H54 (cell line): ENCODE measurements around the gene KSR2.

Experiments used
- DNase-seq: peaks from one replicate; pipeline ENCODE4 v3.0.0; 2011; ENCODE audit warnings: low spot score, mixed read lengths; ENCODE audit not compliant: insufficient read length
- FAIRE-seq: peaks from 3 replicates; lab custom pipeline; 2011; peaks lifted over from hg19 to GRCh38; lab: Jason Lieb, UNC
- POLR2A ChIP-seq: IDR thresholded peaks from 2 replicates; pipeline ENCODE4 v1.6.1; 2011; ENCODE audit warnings: low read depth, mild to moderate bottlenecking, low read length

The KSR2 gene

DNA sequence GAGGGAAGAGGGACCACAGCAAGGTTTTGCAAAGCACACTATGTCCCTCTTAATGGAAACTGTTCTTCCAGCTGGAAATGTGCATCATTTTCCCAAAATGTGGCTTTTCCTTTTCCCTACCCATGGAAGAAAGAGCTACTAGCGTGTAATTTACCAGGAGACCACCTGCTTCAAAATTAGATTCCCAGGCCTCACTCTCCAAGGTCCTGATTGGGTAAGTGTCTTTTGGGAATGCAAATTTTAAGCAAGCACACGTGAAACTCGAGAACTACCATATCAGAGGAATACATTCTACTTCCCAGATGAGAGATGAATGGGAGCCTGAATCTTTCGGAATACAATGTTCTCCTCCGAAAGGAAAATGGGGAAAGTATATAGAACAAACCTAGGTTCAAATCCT is 405.8 kb downstream of the KSR2 start:
- TF ChIP-seq POLR2A, result no peak
- no peak for DNase-seq
- no peak for FAIRE-seq

DNA sequence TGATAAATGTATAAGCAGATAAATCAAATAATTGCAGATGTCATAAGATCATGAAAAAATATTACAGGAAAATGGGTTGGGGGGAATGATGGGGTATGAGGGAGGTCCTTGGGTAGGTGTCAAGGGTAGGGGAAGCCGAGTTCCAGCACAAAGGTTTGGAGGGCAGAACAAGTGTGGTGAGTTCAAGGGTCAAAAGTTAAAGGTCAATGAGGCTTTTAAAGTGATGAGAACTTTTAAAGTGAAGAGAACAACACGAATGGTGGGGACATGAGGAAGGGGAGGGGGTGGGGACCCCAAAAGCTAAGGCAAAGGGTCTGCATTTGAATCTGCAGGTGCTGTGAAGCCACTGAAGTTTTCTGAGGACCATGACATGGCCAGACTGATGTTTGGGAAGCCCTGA is 406.8 kb downstream of the KSR2 start:
- no peak for TF ChIP-seq POLR2A
- DNase-seq (no peak), FAIRE-seq (no peak)

DNA sequence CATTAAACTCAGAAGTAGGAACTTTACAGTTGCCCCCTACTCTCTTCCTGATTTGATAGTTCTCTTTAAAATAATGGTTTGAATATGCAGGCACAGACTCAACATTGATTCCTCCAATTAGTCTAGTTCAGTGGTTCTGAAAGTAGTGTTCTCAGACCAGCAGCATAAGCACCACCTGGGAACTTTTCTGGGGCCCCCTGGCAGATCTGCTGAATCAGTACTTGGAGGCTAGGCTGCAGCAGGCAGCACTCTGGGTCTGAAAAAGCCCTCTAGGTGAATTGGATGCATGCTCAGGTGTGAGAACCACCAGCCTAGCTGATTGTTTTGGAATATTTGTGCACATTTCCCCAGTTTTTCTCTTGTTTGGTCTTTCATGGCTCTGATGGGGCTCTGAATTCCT is 408.8 kb downstream of the KSR2 start:
- no peak for FAIRE-seq

GRCh38 chr12:117555889-117556288 is 412.9 kb downstream of the KSR2 start:
- FAIRE-seq, result no peak
- DNase-seq, result no peak
- TF ChIP-seq POLR2A, result no peak

More for the DNA sequence above, 408.8 kb downstream of the KSR2 start:
- no peak for DNase-seq
- no peak for TF ChIP-seq POLR2A

DNA sequence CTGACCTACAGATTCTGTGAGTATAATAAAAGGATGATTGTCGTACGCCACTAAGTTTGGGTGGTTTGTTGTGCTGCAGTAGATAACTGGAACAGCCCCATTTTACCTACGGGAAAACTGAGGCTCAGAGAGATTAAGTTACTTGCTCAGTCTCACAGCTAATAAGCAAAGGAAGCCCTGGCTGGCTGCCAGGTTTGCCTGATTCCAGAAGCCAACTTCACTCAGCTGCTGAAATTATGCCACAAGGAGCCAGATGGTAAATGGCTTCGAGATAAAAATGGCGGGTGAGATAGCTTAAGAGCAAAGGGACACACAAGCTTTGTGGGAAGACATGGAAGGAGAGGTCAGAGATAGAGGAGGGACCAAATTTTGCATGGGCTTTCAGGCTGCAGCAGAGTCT is 415.8 kb downstream of the KSR2 start:
- TF ChIP-seq POLR2A, result no peak
- DNase-seq (no peak), FAIRE-seq (no peak)

DNA sequence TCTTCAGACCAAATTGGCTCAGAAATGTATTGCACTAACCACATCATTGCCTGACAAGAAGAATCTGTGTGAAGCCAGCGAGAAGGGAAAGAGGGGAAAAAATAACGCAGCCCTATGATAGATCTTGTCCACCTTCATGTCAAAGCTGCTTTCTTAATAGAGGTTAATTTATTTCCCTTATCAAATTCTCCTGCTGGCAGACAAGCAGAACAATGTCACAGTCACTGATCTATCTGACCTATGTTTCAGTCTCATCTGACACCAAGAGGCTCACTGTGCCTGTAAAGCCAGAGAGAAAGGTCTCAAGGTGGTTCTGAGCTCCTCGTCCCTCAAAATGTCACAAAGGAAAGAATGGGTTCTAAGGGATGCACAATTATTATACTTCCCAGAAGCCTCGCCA is 417.1 kb downstream of the KSR2 start:
- no peak for TF ChIP-seq POLR2A
- FAIRE-seq, result no peak
- DNase-seq, result no peak

DNA sequence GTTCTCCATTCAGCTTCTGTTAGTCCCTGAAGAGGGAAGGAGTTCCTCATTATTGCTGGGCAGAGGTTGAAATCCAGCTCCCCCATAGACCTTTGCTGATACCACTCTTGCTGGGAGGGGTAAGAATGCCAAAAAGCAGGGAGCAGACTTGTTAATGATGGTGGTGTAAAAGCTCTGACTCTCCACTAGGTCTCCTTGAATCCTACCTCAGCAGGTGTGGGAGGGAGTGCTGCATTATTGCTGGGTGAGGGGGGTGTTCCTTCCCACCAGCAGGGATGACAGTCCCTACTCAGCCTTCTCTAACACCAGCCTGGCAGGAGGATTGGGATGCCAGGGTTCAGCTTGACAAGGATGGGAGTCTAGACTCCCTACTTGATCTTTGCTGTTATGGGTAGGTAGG is 421.6 kb downstream of the KSR2 start:
- TF ChIP-seq POLR2A, result no peak
- DNase-seq, result no peak
- no peak for FAIRE-seq

DNA sequence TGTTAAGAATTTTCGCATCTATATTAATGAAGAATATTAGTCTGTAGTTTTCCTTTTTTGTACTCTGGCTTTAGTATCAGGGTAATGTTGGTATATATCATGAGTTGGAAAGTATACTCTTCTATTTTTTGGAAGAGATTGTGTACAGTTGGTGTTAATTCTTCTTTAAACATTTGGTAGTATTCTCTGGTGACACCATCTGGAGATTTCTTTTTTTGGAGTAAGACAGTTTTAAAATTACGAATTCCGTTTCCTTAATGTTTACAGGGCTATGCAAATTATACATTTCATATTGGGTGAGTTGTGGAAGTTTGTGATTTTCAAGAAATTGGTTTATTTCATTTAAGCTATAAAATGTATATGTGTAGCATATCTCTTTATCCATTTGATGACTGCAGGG is 423.6 kb downstream of the KSR2 start:
- no peak for TF ChIP-seq POLR2A
- FAIRE-seq, result no peak
- DNase-seq, result no peak

DNA sequence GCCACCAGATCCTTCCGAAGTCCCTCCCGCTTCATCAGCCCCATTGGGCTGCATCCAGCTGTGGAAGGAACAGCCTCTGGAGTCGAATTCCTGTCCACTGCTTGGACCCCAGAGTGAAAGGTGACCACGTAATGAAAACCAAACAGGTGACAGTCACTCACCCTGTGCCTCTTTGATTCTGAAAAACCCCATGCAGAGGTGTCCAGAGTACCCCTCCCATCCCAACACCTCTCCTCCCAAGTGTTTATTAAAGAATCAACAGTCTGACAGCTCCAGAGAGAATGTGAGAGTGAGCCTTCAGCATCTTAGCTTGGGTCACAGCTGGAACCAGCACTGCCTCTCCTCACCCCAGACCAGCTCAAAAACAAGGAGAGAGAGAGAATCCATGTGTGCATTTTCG is 428.8 kb downstream of the KSR2 start:
- no peak for DNase-seq
- FAIRE-seq, result no peak
- no peak for TF ChIP-seq POLR2A

DNA sequence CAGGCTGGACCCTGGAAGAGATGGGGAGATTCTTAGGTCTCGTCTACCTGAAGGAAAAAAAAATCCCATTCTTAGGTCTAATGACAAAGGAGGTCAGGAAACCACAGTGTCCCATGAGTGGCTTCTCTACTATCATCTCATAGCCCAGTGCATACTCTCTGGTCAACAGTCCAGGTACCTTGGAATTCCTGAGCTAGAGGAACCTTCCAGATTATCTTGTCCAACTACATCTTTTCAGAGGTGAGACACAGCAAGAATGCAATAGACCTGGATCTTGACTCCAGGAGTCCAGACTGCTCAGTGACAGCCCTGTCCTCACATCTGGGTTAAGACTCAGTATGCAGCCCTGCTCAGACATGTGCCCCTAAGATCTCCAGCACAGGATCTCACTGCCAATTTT is 429.9 kb downstream of the KSR2 start:
- no peak for FAIRE-seq
- no peak for DNase-seq
- no peak for TF ChIP-seq POLR2A

- DNase-seq (no peak), FAIRE-seq (no peak)
Observed at GRCh38 chr12:117538032-117538690, 430.6 kb downstream of the KSR2 start.

GRCh38 chr12:117533687-117534086 is 435.1 kb downstream of the KSR2 start:
- no peak for FAIRE-seq
- DNase-seq, result no peak
- TF ChIP-seq POLR2A, result no peak

More at GRCh38 chr12:117538032-117538690, 430.6 kb downstream of the KSR2 start:
- no peak for TF ChIP-seq POLR2A

DNA sequence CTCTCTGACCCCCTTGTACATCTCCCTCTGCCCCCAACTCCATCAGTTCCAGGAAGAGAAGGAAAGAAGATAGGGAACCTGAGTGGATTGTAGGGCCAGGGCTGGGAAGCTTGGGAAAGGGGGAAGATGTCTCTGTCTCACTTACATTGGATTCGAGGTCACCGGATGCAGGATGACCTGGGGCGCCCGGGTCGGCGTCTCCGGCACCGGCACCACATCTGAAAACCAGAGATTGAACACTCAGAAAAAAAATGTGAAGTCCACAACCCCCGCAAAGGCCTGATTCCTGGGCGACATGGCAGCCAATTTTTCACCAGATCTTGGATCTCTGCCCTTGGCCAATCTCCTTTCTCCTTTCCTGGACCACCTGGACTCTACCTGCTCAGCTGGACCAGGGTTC is 438.0 kb downstream of the KSR2 start:
- no peak for FAIRE-seq
- no peak for TF ChIP-seq POLR2A

GRCh38 chr12:117528538-117528937 is 440.3 kb downstream of the KSR2 start:
- no peak for TF ChIP-seq POLR2A
- DNase-seq (no peak), FAIRE-seq (no peak)

More for the DNA sequence above, 438.0 kb downstream of the KSR2 start:
- DNase-seq, result no peak

- DNase-seq (no peak), FAIRE-seq (no peak)
- no peak for TF ChIP-seq POLR2A
Observed at GRCh38 chr12:117527479-117527855, 441.3 kb downstream of the KSR2 start.
